SK-N-SH (cell line): Measurements from ENCODE around the gene TUT4. TPM values are rescaled to one million over a fixed set of nuclear protein-coding genes. Genes with fewer than 3 reads are reported as not detected.

Experiments
- CTCF ChIA-PET: fragments of 300-600, 350-600 bp; formaldehyde crosslinking; extraction: SDS; loops from one replicate; lab custom pipeline; 2021; lab: Yijun Ruan, JAX
- POLR2A ChIA-PET: fragments of 350-600 bp; sonication (Branson Sonifier 250); formaldehyde crosslinking; extraction: SDS; loops from one replicate; lab custom pipeline; 2020; ENCODE audit warnings: antibody characterized with exemption, inconsistent platforms; lab: Yijun Ruan, JAX
- DNase-seq: peaks from one replicate; pipeline ENCODE4 v3.0.0; 2012
- H2AFZ ChIP-seq: fragments of 200-600 bp; sonication (generic); 2 replicates; pipeline ENCODE4 v1.8.1; 2016; ENCODE audit warnings: antibody characterized with exemption, mild to moderate bottlenecking, low read depth
- H3F3A ChIP-seq: fragments of 200-600 bp; sonication (generic); replicated peaks from 2 replicates; pipeline ENCODE3; 2016; ENCODE audit warnings: antibody characterized with exemption, mild to moderate bottlenecking; ENCODE audit not compliant: insufficient read depth
- H3K27ac ChIP-seq, 2 experiments: fragments of 200-500 bp in 1 of 2; fragments of 200-600 bp in 1 of 2; sonication (Bioruptor generic) in 1 of 2; sonication (generic), shearing (Covaris generic) in 1 of 2; 2 replicates each; pipeline versions ENCODE4 v1.5.1 to v1.6.1; 2014 to 2016; ENCODE audit warnings: low read depth in 2 of 2, inconsistent platforms in 1 of 2, low read length in 1 of 2, mild to moderate bottlenecking in 1 of 2, mixed read lengths in 1 of 2
- H3K27me3 ChIP-seq: fragments of 200-600 bp; sonication (generic), shearing (Covaris generic); 2 replicates; pipeline ENCODE4 v1.6.1; 2016; ENCODE audit warnings: mixed run types; ENCODE audit not compliant: insufficient read depth
- H3K36me3 ChIP-seq, 2 experiments: fragments of 200-500 bp in 1 of 2; fragments of 200-600 bp in 1 of 2; sonication (Bioruptor generic) in 1 of 2; sonication (generic) in 1 of 2; replicated peaks in 1 of 2; 2 replicates each; pipeline versions ENCODE3 to v1.5.1; 2014 to 2016; ENCODE audit warnings: low read length in 1 of 2, mild to moderate bottlenecking in 1 of 2; ENCODE audit not compliant: insufficient read depth in 2 of 2, control insufficient read depth in 1 of 2
- H3K4me1 ChIP-seq, 2 experiments: fragments of 200-500 bp in 1 of 2; fragments of 200-600 bp in 1 of 2; sonication (Bioruptor generic) in 1 of 2; sonication (generic), shearing (Covaris generic) in 1 of 2; 2 replicates each; pipeline versions ENCODE4 v1.5.1 to v1.6.1; 2014 to 2016; ENCODE audit warnings: low read depth in 1 of 2, low read length in 1 of 2, mixed run types in 1 of 2; ENCODE audit not compliant: insufficient read depth in 2 of 2, control insufficient read depth in 1 of 2
- H3K4me2 ChIP-seq: fragments of 200-600 bp; sonication (generic), shearing (Covaris generic); 2 replicates; pipeline ENCODE4 v1.6.1; 2017; ENCODE audit warnings: mixed run types
- H3K4me3 ChIP-seq, 2 experiments: fragments of 200-500 bp in 1 of 2; fragments of 200-600 bp in 1 of 2; sonication (Bioruptor generic) in 1 of 2; sonication (generic), shearing (Covaris generic) in 1 of 2; 2 replicates each; pipeline versions ENCODE4 v1.5.1 to v1.8.1; 2014 to 2016; ENCODE audit warnings: low read depth in 2 of 2, inconsistent platforms in 1 of 2, low read length in 1 of 2, mild to moderate bottlenecking in 1 of 2, mixed read lengths in 1 of 2, moderate library complexity in 1 of 2
- H3K79me2 ChIP-seq: fragments of 200-600 bp; sonication (generic); 2 replicates; pipeline ENCODE4 v1.8.1; 2017; ENCODE audit warnings: mild to moderate bottlenecking; ENCODE audit not compliant: insufficient read depth
- H3K9ac ChIP-seq: fragments of 200-600 bp; sonication (generic); 2 replicates; pipeline ENCODE4 v1.6.1; 2017; ENCODE audit warnings: mixed run types
- H3K9me2 ChIP-seq: fragments of 200-600 bp; sonication (generic); 2 replicates; pipeline ENCODE4 v1.6.1; 2017; ENCODE audit warnings: mixed run types
- H3K9me3 ChIP-seq: fragments of 200-600 bp; sonication (generic); 2 replicates; pipeline ENCODE4 v1.6.1; 2017; ENCODE audit warnings: mixed run types, mild to moderate bottlenecking, moderate library complexity
- H4K20me1 ChIP-seq: fragments of 200-600 bp; sonication (generic); 2 replicates; pipeline ENCODE4 v1.6.1; 2017; ENCODE audit warnings: mild to moderate bottlenecking, mixed run types; ENCODE audit not compliant: insufficient read depth
- CHD2 ChIP-seq: fragments of 150-350 bp; IDR thresholded peaks from 2 replicates; pipeline ENCODE4 v1.6.1; 2018; ENCODE audit warnings: low read length; ENCODE audit not compliant: partially characterized antibody
- ELF1 ChIP-seq: IDR thresholded peaks from 2 replicates; pipeline ENCODE4 v1.4.0; 2012
- FOXM1 ChIP-seq: IDR thresholded peaks from 2 replicates; pipeline ENCODE4 v1.4.0; 2012; ENCODE audit warnings: low read depth, mild to moderate bottlenecking
- JUND ChIP-seq: IDR thresholded peaks from 2 replicates; pipeline ENCODE4 v1.4.0; 2012
- SMC3 ChIP-seq: IDR thresholded peaks from 2 replicates; pipeline ENCODE4 v1.6.1; 2012; ENCODE audit warnings: low read depth, low read length, improper control_type of control experiment
- TCF12 ChIP-seq: IDR thresholded peaks from 2 replicates; pipeline ENCODE4 v1.4.0; 2012
- USF2 ChIP-seq: fragments of 150-350 bp; IDR thresholded peaks from 2 replicates; pipeline ENCODE4 v1.6.1; 2017; ENCODE audit warnings: antibody characterized with exemption, low read length, low read depth, borderline replicate concordance
- WGBS: methylation state at CpG from one replicate; pipeline ENCODE4 v1.1.6; 2017; ENCODE audit warnings: low lambda C conversion rate; 5-methylcytosine and 5-hydroxymethylcytosine counted together
- polyA plus RNA-seq, 3 experiments: library from polyadenylated mRNA; depleted of rRNA; stranded (reverse); fragments of >200 nt; gene quantifications; 2 replicates each; pipeline ENCODE4 v1.2.3, GENCODE V29; 2012
- TF ChIP-seq, protein P1 (sequence below): fragments of 200-600 bp; sonication (generic); IDR thresholded peaks from 2 replicates; pipeline ENCODE4 v1.6.1; 2017; ENCODE audit warnings: antibody characterized with exemption, mild to moderate bottlenecking, moderate library complexity
- TF ChIP-seq, protein P2 (sequence below): IDR thresholded peaks from 2 replicates; pipeline ENCODE4; 2012

TUT4 gene
- polyA plus RNA-seq, 1 of the 3 experiments (the other 2 are of a cell fraction), result 28.3 TPM

GRCh38 chr1:52530563-52531144, 22.2 kb downstream of the TUT4 start (continued):
- TF ChIP-seq, protein P1, sequence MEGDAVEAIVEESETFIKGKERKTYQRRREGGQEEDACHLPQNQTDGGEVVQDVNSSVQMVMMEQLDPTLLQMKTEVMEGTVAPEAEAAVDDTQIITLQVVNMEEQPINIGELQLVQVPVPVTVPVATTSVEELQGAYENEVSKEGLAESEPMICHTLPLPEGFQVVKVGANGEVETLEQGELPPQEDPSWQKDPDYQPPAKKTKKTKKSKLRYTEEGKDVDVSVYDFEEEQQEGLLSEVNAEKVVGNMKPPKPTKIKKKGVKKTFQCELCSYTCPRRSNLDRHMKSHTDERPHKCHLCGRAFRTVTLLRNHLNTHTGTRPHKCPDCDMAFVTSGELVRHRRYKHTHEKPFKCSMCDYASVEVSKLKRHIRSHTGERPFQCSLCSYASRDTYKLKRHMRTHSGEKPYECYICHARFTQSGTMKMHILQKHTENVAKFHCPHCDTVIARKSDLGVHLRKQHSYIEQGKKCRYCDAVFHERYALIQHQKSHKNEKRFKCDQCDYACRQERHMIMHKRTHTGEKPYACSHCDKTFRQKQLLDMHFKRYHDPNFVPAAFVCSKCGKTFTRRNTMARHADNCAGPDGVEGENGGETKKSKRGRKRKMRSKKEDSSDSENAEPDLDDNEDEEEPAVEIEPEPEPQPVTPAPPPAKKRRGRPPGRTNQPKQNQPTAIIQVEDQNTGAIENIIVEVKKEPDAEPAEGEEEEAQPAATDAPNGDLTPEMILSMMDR, result no peak
- TF ChIP-seq USF2, result no peak
- TF ChIP-seq, all 33 proteins: peak for 0

DNA sequence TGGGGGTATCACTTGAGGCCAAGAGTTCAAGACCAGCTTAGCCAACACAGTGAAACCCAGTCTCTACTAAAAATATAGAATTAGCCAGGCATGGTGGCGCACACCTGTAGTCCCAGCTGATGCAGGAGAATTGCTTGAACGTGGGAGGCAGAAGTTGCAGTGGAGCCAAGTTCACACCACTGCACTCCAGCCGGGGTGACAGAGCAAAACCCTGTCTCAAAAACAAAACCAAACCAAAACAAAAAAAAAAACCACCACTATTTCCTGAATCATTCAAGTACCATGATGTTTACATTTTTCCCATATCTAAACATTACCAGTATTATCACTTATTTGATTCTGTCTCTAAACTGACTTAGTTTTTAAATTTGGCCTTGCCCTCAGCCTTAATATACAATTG, 29.5 kb downstream of the TUT4 start:
- TF ChIP-seq, protein P1, result no peak
- TF ChIP-seq TCF12 (no peak), FOXM1 (no peak), ELF1 (no peak), JUND (no peak), SMC3 (no peak), CHD2 (no peak)
- TF ChIP-seq, protein P2, sequence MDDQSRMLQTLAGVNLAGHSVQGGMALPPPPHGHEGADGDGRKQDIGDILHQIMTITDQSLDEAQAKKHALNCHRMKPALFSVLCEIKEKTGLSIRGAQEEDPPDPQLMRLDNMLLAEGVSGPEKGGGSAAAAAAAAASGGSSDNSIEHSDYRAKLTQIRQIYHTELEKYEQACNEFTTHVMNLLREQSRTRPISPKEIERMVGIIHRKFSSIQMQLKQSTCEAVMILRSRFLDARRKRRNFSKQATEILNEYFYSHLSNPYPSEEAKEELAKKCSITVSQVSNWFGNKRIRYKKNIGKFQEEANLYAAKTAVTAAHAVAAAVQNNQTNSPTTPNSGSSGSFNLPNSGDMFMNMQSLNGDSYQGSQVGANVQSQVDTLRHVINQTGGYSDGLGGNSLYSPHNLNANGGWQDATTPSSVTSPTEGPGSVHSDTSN, result no peak
- TF ChIP-seq, all 33 proteins: peak for 0
- ChIA-PET CTCF (interaction anchor here (1.1 kb wide), 1 partner anchor 9 kb away, joined by 3 read pairs; no protein-coding TSS in a partner anchor), POLR2A (no interaction called here)
- H3K9me2 ChIP-seq, result no peaks in the 10 kb centered on the region
- no peak overlapping the region for H2AFZ ChIP-seq
- peaks cover 15% of the 10 kb centered on the region for H3F3A ChIP-seq
- no peak overlapping the region for H3K9ac ChIP-seq
- no peak overlapping the region for H3K4me2 ChIP-seq
- WGBS, result 90% methylated on average over 3 of the region's 3 CpGs
- no peaks in the 10 kb centered on the region for H4K20me1 ChIP-seq
- no peaks in the 10 kb centered on the region for H3K27me3 ChIP-seq
- no peaks in the 10 kb centered on the region for H3K4me1 ChIP-seq
- peaks cover 13 to 23% of the 10 kb centered on the region in 2 experiments for H3K36me3 ChIP-seq
- no peak overlapping the region for H3K27ac ChIP-seq
- H3K4me3 ChIP-seq, result no peak overlapping the region
- no peak for DNase-seq
- H3K79me2 ChIP-seq, result peaks cover 29% of the 10 kb centered on the region
- no peaks in the 10 kb centered on the region for H3K9me3 ChIP-seq
